NT2/D1 (cell line): ENCODE results near the gene AKR1C8.
"Not testable (repeated sequence)": the region's sequence is repeated elsewhere in the genome, so short reads cannot be mapped to it uniquely, and the experiment has no call there.

ENCODE experiments used
- SUZ12 ChIP-seq: IDR thresholded peaks from 2 replicates; pipeline ENCODE4 v1.6.1; 2011; ENCODE audit not compliant: insufficient read length, insufficient read depth; ENCODE audit errors: extremely low read depth
- YY1 ChIP-seq: IDR thresholded peaks from 2 replicates; pipeline ENCODE4 v1.6.1; 2011; ENCODE audit not compliant: insufficient read length, insufficient read depth

DNA sequence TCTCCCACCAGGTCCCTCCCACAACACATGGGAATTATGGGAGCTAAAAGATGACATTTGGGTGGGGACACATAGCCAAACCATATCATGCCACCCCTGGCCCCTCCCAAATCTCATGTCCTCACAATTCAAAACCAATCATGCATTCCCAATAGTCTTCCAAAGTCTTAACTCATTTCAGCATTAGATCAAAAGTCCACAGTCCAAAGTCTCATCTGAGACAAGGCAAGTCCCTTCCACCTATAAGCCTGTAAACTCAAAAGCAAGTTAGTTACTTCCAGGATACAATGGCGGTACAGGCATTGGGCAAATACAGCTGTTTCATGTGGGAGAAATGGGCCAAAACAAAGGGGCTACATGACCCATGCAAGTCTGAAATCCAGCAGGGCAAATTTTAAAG is 24.8 kb upstream of the AKR1C8 start:
- TF ChIP-seq SUZ12, YY1: not testable (repeated sequence)
